GM12892 (cell line): ENCODE results near the gene ALDH3B1. TPM values are rescaled to one million over a fixed set of nuclear protein-coding genes. Genes with fewer than 3 reads are reported as not detected.
"Not testable (repeated sequence)": the region's sequence is repeated elsewhere in the genome, so short reads cannot be mapped to it uniquely, and the experiment has no call there.

Experiments used
- DNase-seq: peaks from one replicate; pipeline ENCODE4 v3.0.0; 2011; ENCODE audit not compliant: insufficient read length
- FAIRE-seq: peaks from 2 replicates; lab custom pipeline; 2011; peaks lifted over from hg19 to GRCh38; lab: Jason Lieb, UNC
- POLR2A ChIP-seq: IDR thresholded peaks from 2 replicates; pipeline ENCODE4 v1.6.1; 2011; ENCODE audit warnings: low read depth, low read length, control low read depth
- POLR2AphosphoS5 ChIP-seq: IDR thresholded peaks from 2 replicates; pipeline ENCODE4 v1.6.1; 2011; ENCODE audit warnings: low read depth, low read length, control low read depth
- TAF1 ChIP-seq: IDR thresholded peaks from 2 replicates; pipeline ENCODE4 v1.6.1; 2011; ENCODE audit warnings: low read depth, mild to moderate bottlenecking, control low read depth, low read length, borderline replicate concordance
- polyA plus RNA-seq: library from polyadenylated mRNA; unstranded; fragments of >200 nt; gene quantifications from one replicate; pipeline ENCODE4 v1.2.1, GENCODE V29; 2012; ENCODE audit warnings: missing spikeins, inconsistent platforms; ENCODE audit not compliant: missing spikeins

Gene ALDH3B1, protein sequence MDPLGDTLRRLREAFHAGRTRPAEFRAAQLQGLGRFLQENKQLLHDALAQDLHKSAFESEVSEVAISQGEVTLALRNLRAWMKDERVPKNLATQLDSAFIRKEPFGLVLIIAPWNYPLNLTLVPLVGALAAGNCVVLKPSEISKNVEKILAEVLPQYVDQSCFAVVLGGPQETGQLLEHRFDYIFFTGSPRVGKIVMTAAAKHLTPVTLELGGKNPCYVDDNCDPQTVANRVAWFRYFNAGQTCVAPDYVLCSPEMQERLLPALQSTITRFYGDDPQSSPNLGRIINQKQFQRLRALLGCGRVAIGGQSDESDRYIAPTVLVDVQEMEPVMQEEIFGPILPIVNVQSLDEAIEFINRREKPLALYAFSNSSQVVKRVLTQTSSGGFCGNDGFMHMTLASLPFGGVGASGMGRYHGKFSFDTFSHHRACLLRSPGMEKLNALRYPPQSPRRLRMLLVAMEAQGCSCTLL
- polyA plus RNA-seq = 0.13 TPM

DNA sequence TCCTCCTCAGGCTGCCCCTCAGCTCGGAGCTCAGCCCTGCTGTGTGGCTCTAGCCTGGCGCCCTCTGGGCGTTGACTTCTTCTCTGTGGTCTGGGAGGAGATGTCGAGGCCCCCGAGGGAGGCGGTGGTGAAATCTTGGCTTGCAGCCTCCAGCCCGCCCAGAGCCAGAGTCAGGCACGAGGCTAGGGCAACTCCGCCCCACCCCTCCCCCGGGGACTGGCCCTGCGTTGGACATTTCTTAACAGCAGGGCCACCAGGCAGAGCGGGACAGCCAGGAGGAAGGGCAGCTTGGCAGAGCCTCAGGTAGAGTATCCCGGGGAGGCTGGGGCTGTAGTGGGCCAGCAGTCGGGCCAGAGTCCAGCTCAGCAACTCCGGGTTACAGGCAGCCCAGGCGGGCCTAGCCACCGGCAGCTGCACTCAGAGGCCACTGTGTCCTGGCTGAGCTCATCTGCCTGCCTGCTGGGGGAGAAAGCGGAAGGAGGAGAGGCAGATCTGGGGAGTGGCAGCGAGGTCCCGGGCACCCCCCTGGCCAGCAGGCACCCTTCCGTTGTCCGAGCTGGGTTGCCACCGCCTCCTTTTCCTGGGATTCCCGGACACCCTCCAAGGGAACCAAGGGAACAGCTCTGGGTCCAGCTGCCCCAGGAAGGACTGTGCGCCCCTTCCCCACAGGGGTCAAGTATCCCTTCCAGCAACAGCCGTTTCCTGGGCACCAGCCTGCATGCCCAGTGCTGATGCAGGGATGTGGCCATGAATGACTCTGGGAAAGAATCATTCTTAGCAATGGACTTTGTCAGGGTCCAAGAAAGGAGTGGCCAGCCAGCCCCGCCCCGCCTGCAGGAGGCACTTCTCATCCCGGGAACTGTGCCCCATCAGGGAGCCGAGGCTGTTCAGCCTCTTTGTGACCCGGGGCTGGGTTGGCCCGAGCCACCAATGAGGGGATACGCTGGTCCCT, at the start of gene ALDH3B1:
TSS of gene ALDH3B1 (plus strand) at position 238 of the 952 bp plus-strand sequence. CDS start 4,971 bp downstream, outside the sequence.
- FAIRE-seq = peak; percentile 74
- TF ChIP-seq TAF1 = no peak
- no peak for TF ChIP-seq POLR2AphosphoS5
- no peak for TF ChIP-seq POLR2A
- DNase-seq = no peak

DNA sequence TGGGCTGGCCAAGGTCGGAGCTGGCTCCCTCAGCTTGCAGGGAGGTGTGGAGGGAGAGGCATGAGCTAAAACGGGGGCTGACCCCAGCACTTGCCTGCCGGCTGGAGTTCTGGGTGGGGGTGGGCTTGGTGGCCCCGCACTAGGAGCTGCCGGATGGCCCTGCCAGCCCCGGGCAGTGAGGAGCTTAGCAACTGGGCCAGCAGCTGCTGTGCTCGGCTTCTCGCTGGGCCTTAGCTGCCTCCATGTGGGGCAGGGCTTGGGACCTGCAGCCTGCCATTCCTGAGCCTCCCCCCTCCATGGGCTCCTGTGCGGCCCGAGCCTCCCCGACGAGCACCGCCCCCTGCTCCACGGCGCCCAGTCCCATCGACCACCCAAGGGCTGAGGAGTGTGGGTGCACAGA, 46.9 kb upstream of the ALDH3B1 start:
- not testable (repeated sequence) for FAIRE-seq, DNase-seq

GRCh38 chr11:67963879-67964278, 46.2 kb upstream of the ALDH3B1 start:
- not testable (repeated sequence) for FAIRE-seq, DNase-seq

GRCh38 chr11:67964746-67965145, 45.4 kb upstream of the ALDH3B1 start:
- DNase-seq, FAIRE-seq: not testable (repeated sequence)

- not testable (repeated sequence) for FAIRE-seq
Measured at GRCh38 chr11:67965830-67966348, 44.2 kb upstream of the ALDH3B1 start.

DNA sequence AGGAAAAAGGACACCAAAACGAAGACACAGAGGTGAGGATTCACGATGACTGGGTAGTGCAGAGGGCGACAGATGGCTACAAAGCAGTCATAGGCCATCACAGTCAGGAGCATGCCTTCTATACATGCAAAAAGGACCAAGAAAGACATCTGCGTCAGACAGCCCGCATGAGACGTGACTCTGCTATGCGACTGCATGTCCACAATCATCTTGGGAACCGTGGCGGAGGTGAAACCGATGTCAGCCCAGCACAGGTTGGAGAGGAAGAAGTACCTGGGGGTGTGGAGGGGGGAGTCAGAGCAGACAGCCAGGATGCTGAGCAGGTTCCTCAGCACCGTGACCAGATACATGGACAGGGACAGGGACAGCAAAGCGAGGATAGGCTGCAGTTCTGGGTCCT, 35.4 kb upstream of the ALDH3B1 start:
- DNase-seq, FAIRE-seq: not testable (repeated sequence)

More at GRCh38 chr11:67965830-67966348, 44.2 kb upstream of the ALDH3B1 start:
- not testable (repeated sequence) for DNase-seq

DNA sequence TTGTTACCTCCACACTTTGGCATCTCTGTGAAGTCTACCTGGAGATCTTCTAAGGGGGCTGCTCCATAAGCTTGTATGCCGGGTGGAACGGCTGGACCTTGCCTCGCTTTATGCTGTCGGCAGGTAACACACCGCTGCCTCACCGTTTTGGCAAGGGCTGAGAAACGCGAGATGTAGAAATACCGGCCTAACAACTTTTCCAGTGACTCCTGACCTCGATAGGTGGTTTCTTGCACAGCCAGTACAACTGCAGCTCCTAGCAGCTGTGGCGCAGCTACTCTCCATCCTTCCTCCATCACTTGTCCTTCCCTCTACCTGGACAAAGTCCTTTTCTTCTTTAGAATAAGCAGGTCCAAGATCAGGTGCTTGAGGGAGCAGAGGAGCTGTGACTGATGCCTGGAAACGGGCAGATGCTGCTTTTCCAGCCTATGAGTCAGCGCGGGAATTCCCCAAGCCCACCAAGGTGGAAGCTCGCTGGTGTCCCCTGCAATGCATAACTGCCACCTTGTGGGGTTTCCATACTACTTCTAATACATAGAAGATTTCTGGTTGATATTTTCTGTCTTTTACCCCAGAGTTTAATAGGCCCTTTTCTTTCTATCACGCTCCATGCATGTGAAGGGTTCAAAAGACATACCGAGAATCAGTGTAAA, 31.2 kb upstream of the ALDH3B1 start:
- DNase-seq, FAIRE-seq: not testable (repeated sequence)

GRCh38 chr11:67981226-67981625, 28.9 kb upstream of the ALDH3B1 start:
- not testable (repeated sequence) for FAIRE-seq, DNase-seq

GRCh38 chr11:67982255-67982857, 27.8 kb upstream of the ALDH3B1 start:
- not testable (repeated sequence) for DNase-seq, FAIRE-seq

DNA sequence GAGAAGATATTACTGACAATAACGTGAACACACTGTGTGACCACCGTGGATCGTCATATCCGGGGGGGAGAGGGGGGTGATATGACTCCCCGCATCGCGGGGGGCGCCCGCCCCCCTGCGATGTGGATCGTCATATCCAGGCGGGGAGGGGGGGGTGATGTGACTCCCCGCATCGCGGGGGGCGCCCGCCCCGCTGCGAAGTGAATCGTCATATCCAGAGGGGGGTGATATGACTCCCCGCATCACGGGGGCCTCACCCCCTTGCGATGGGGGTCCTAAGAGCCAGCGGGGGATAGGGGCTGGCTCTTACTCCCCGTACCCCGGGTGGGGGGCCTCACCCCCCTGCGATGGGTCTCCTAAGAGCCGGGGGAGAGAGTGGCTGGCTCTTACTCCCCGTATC, 26.2 kb upstream of the ALDH3B1 start:
- no peak for TF ChIP-seq POLR2A
- TF ChIP-seq POLR2AphosphoS5 = no peak
- TF ChIP-seq TAF1 = no peak
- DNase-seq = no peak
- no peak for FAIRE-seq

DNA sequence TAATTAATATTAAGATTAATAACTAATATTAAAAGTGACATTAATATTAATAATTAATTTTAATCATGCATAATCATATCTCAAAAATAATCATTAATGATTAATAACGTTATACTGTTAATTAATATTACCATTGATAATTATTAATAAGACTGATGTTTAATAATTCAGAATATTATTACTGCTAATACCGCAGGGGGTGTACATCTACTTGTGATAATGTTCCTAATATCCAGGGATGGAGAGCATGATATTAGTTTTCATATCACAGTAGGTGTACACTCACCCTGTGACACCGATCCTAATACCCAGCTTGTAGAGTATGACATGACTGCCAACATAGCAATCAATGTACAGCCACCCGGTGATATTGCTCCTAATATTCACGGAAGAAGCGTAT, 24.8 kb upstream of the ALDH3B1 start:
- not testable (repeated sequence) for FAIRE-seq, DNase-seq

- DNase-seq, FAIRE-seq: not testable (repeated sequence)
Measured at GRCh38 chr11:67990546-67991346, 19.4 kb upstream of the ALDH3B1 start.

GRCh38 chr11:67991347-67992121, 18.6 kb upstream of the ALDH3B1 start:
- FAIRE-seq, DNase-seq: not testable (repeated sequence)

DNA sequence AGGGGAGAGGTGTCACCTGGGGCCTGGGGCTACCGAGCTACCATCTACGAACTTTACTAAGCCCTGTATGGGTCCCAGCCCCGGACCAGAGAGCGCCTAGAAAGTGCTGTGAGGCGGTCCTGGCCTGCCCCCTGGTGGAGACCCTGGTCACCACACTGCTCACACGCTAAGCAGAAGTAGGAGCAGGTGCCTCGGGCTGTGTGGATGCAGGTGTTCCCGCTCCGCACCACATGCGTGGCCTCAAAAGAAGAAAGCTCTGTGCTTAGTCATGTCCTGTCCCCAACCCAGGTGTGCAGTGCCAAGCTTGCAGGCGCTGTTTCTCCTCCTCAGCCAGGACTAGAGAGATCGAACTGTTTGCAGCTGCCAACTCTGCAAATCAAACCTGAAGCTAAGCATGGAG, 16.3 kb upstream of the ALDH3B1 start:
- FAIRE-seq = not testable (repeated sequence)
- peak; percentile 6 for DNase-seq

GRCh38 chr11:67994387-67994786, 15.7 kb upstream of the ALDH3B1 start:
- DNase-seq, FAIRE-seq: not testable (repeated sequence)

DNA sequence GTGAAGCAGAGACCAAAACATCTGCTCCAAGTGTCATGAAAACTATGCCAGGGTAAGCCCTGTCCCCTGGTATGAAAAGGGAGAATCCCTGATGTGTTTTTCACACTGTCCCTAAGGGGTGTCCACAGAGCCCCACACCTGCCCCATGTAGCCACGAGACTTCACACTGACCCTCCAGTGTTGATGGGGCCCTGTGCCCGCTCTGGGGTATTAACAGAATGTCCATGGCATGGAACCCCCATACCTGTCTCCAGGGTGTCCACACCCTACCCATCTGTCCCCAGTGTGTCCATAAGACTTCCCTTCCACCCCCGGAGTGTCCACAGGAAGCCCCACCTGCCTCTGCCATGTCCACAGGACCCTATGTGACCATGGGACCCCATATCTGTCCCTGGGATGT, 15.0 kb upstream of the ALDH3B1 start:
- FAIRE-seq, DNase-seq: not testable (repeated sequence)
